HepG2 (cell line): ENCODE measurements around the gene CSTPP1. TPM values are rescaled to one million over a fixed set of nuclear protein-coding genes. Genes with fewer than 3 reads are reported as not detected.

ENCODE experiments used
- ATAC-seq: fragments of 200-7000 bp; cut with Tn5 transposase; 3 replicates; pipeline ENCODE4 v1.9.1; 2020; ENCODE audit warnings: mild to moderate bottlenecking, moderate library complexity
- BruUV-seq: library from RNA; stranded (reverse); fragments of 400-500 nt; replicated peaks from 2 replicates; lab custom pipeline; 2021; lab: Mats Ljungman, UMichigan
- CTCF ChIA-PET: fragments of 300-600 bp; formaldehyde crosslinking; extraction: SDS; loops from one replicate; lab custom pipeline; 2021; ENCODE audit warnings: low total read pairs, inconsistent platforms, low intra/inter-chr PET ratio; lab: Yijun Ruan, JAX
- POLR2A ChIA-PET: fragments of 350-600 bp; sonication (Branson Sonifier 250); formaldehyde crosslinking; loops from one replicate; lab custom pipeline; 2020; ENCODE audit warnings: antibody characterized with exemption, inconsistent platforms; lab: Yijun Ruan, JAX
- DNase-seq: peaks from one replicate; pipeline ENCODE4 v3.0.0-alpha.2; 2015; ENCODE audit warnings: low spot score
- FAIRE-seq: peaks from 3 replicates; lab custom pipeline; 2011; peaks lifted over from hg19 to GRCh38; lab: Jason Lieb, UNC
- H2AFZ ChIP-seq: one replicate; pipeline ENCODE4 v1.6.1; 2011; ENCODE audit warnings: low read length, inconsistent platforms
- H3K27ac ChIP-seq: fragments of 300-600 bp; 3 replicates; pipeline ENCODE4 v1.8.0; 2011; ENCODE audit warnings: mixed run types, mild to moderate bottlenecking, mixed read lengths, low read length, inconsistent platforms; ENCODE audit not compliant: insufficient read depth; ENCODE audit errors: extremely low read length
- H3K27me3 ChIP-seq, 2 experiments: fragments of 200-600 bp in 1 of 2; 2 replicates in 1 of 2; 3 replicates in 1 of 2; pipeline versions ENCODE4 v1.6.0 to v1.8.0; 2011; ENCODE audit warnings: low read length in 2 of 2, mild to moderate bottlenecking in 2 of 2, moderate library complexity in 2 of 2, inconsistent platforms in 1 of 2; ENCODE audit not compliant: insufficient read depth in 2 of 2, control insufficient read depth in 1 of 2
- H3K36me3 ChIP-seq, 2 experiments: fragments of 200-600 bp in 1 of 2; replicated peaks in 1 of 2; 2 replicates in 1 of 2; 3 replicates in 1 of 2; pipeline versions ENCODE4 v1.5.1 to v1.8.0; 2011; ENCODE audit warnings: low read length in 2 of 2, inconsistent platforms in 1 of 2; ENCODE audit not compliant: insufficient read depth in 2 of 2, control insufficient read depth in 1 of 2
- H3K4me1 ChIP-seq: 2 replicates; pipeline ENCODE4 v1.5.1; 2012; ENCODE audit warnings: low read length, inconsistent platforms; ENCODE audit not compliant: insufficient read depth
- H3K4me2 ChIP-seq: 2 replicates; pipeline ENCODE4 v1.6.0; 2011; ENCODE audit warnings: low read depth, low read length, inconsistent platforms
- H3K4me3 ChIP-seq, 3 experiments: fragments of 200-600 bp in 1 of 3; sonication (generic), shearing (Covaris generic) in 1 of 3; replicated peaks in 1 of 3; 2 replicates each; pipeline ENCODE4 v1.5.1; 2011 to 2016; ENCODE audit warnings: low read length in 3 of 3, inconsistent platforms in 2 of 3, low read depth in 2 of 3, mild to moderate bottlenecking in 2 of 3, control low read depth in 1 of 3, mixed read lengths in 1 of 3; ENCODE audit not compliant: insufficient read depth in 1 of 3
- H3K79me2 ChIP-seq: one replicate; pipeline ENCODE4 v1.6.1; 2011; ENCODE audit warnings: low read length, inconsistent platforms; ENCODE audit not compliant: insufficient read depth
- H3K9ac ChIP-seq: 2 replicates; pipeline ENCODE4 v1.6.0; 2011; ENCODE audit warnings: mild to moderate bottlenecking, low read depth, low read length, inconsistent platforms; ENCODE audit not compliant: insufficient read depth
- H3K9me3 ChIP-seq: 2 replicates; pipeline ENCODE4 v1.5.1; 2012; ENCODE audit warnings: mild to moderate bottlenecking, low read length
- H4K20me1 ChIP-seq: 2 replicates; pipeline ENCODE4 v1.6.0; 2011; ENCODE audit warnings: inconsistent platforms, mild to moderate bottlenecking, low read length, moderate library complexity; ENCODE audit not compliant: insufficient read depth
- FOXA3 ChIP-seq: IDR thresholded peaks from 2 replicates; pipeline ENCODE4 v1.6.1; 2016; ENCODE audit warnings: missing genetic modification reagents, missing compliant biosample characterization
- FOXC1 ChIP-seq: sonication (generic); formaldehyde crosslinking; IDR thresholded peaks from 2 replicates; pipeline ENCODE4 v1.8.0; 2022; ENCODE audit warnings: mild to moderate bottlenecking, missing genetic modification reagents, borderline replicate concordance
- MATR3 ChIP-seq: sonication (generic); formaldehyde crosslinking; IDR thresholded peaks from 2 replicates; pipeline ENCODE4 v1.4.0; 2020; ENCODE audit warnings: missing genetic modification reagents
- RFX5 ChIP-seq: IDR thresholded peaks from 2 replicates; pipeline ENCODE4 v1.6.1; 2011; ENCODE audit warnings: low read depth, low read length, improper control_type of control experiment
- ZBTB42 ChIP-seq: sonication (generic); formaldehyde crosslinking; IDR thresholded peaks from 2 replicates; pipeline ENCODE4 v1.5.0; 2020; ENCODE audit warnings: mild to moderate bottlenecking, missing genetic modification reagents
- ZFP62 ChIP-seq: sonication (generic); formaldehyde crosslinking; IDR thresholded peaks from 2 replicates; pipeline ENCODE4 v1.4.0; 2020; ENCODE audit warnings: missing genetic modification reagents
- ZNF512B ChIP-seq: sonication (generic); formaldehyde crosslinking; IDR thresholded peaks from 2 replicates; pipeline ENCODE4 v1.5.1; 2020; ENCODE audit warnings: missing genetic modification reagents, mild to moderate bottlenecking, borderline replicate concordance
- ZNF713 ChIP-seq: sonication (generic); formaldehyde crosslinking; IDR thresholded peaks from 2 replicates; pipeline ENCODE4 v1.4.0; 2020; ENCODE audit warnings: mild to moderate bottlenecking, missing genetic modification reagents
- WGBS: methylation state at CpG from one replicate; pipeline ENCODE4 v1.1.6; 2017; ENCODE audit warnings: low lambda C conversion rate; 5-methylcytosine and 5-hydroxymethylcytosine counted together
- in situ Hi-C: cut with HindIII; loops from 2 replicates; pipeline ENCODE4 v1.10.0; 2017; ENCODE audit warnings: low pct_unique_long_range_greater_than_20kb; ENCODE audit not compliant: extremely low pct_ligation_motif_present
- intact Hi-C: fragments of 100-400 bp; cut with micrococcal nuclease; formaldehyde crosslinking; loops from one replicate; pipeline ENCODE4 v1.10.0; 2022; ENCODE audit not compliant: unreplicated experiment
- polyA plus RNA-seq, 8 experiments: library from polyadenylated mRNA; depleted of rRNA in 3 of 8; stranded (reverse) in 7 of 8; unstranded in 1 of 8; fragments of >200 nt; fragmentation: Illumina TruSeq in 4 of 8; extraction: Trizol in 4 of 8; gene quantifications; 2 replicates each; pipeline versions ENCODE4 v1.2.1 to v1.2.3, GENCODE V29; 2011 to 2016; ENCODE audit warnings: low read depth in 4 of 8, missing spikeins in 1 of 8, mixed read lengths in 1 of 8; ENCODE audit not compliant: insufficient read depth in 1 of 8
- total RNA-seq, 5 experiments: library from RNA; depleted of rRNA; stranded (reverse); fragments of >200 nt; fragmentation: Illumina TruSeq; extraction: Trizol; gene quantifications; 2 replicates each; pipeline ENCODE4 v1.2.3, GENCODE V29; 2016; ENCODE audit warnings: low read depth in 1 of 5

The CSTPP1 gene
- total and polyA plus RNA-seq, 2 of the 13 experiments (the other 11 are each of a cell fraction or from before 2014, with no cell fraction given) = 12.3 to 14.6 TPM

- no peak for TF ChIP-seq ZNF512B
- no peak for TF ChIP-seq MATR3 (CRISPR knock-in tag)
- TF ChIP-seq FOXC1 = no peak
- TF ChIP-seq RFX5 = no peak
- no peak for TF ChIP-seq ZNF713 (CRISPR knock-in tag)
- no peak for TF ChIP-seq ZBTB42 (CRISPR knock-in tag)
- no peak for TF ChIP-seq ZFP62
These were observed 134.8 kb downstream of the CSTPP1 start (continued) for GRCh38 chr11:47071341-47071740.

GRCh38 chr11:47071791-47072261 is 135.3 kb downstream of the CSTPP1 start:
- TF ChIP-seq FOXA3 (CRISPR knock-in tag) = no peak
- no TSS peak for BruUV-seq
- intact Hi-C loops (no loop called here), in situ Hi-C loops (no loop called here)
- Histone ChIP-seq H3K9ac (no peak overlapping the region), H3K27ac (no peak overlapping the region), H3K36me3 (no peaks in the 10 kb centered on the region), H3K4me2 (no peak overlapping the region), H3K27me3 (no peaks in the 10 kb centered on the region), H3K4me1 (no peaks in the 10 kb centered on the region), H3K79me2 (no peaks in the 10 kb centered on the region), H3K4me3 (no peak overlapping the region), H3K9me3 (no peaks in the 10 kb centered on the region), H4K20me1 (no peaks in the 10 kb centered on the region), H2AFZ (no peak overlapping the region)
- POLR2A ChIA-PET = no interaction called here
- ATAC-seq = no peak
- no peak for FAIRE-seq
- DNase-seq = no peak
- CTCF ChIA-PET = no interaction called here
- 79% methylated on average over 2 of the region's 2 CpGs for WGBS
